ENCODE results near the gene COPB2. TPM values are rescaled to one million over a fixed set of nuclear protein-coding genes. Genes with fewer than 3 reads are reported as not detected.

Gene COPB2
- total RNA-seq, 1 experiment from 2014 or later = 152 TPM

DNA sequence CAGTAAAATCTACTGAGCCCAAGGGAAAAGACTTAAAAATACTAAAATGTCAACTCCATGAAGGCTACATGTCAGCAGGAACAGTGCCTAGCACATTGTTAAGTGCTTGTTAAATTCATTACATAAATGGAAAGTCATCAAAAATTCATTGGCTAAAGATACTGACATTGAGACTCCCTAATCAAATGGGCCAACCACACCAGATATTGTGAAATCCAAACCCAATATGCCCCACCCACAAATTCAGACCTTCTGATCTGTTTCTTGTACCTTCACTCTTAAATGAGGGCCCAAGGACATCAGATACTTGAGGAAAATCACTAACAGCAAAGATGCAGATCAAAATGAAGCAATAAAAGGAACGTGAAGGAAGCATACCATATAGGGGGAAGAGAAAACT, 24.9 kb downstream of the COPB2 start:
- H3K27me3 Mint-ChIP-seq (ENCODE audit: insufficient read depth, unreplicated experiment) = no peaks in the 10 kb centered on the region
- TF ChIP-seq CTCF (IDR thresholded peaks at IDR 0.05; ENCODE audit: unreplicated experiment) = no peak
- peaks cover 6% of the 10 kb centered on the region for H3K4me1 Mint-ChIP-seq (ENCODE audit: insufficient read depth, unreplicated experiment)
- intact Hi-C loops (cut with micrococcal nuclease) = no loop called here
- CTCF ChIA-PET = interaction anchor here (0.6 to 4.7 kb wide), 3 partner anchors 11 to 13 kb away, joined by 5 to 44 read pairs (median 12); no protein-coding TSS in a partner anchor
- H3K36me3 Mint-ChIP-seq (ENCODE audit: insufficient read depth, unreplicated experiment) = peaks cover 100% of the 10 kb centered on the region
- H3K27ac Mint-ChIP-seq (ENCODE audit: low read depth, unreplicated experiment) = no peak overlapping the region
- POLR2A ChIA-PET = interaction anchor here (1.1 to 1.8 kb wide), 3 partner anchors 9 to 25 kb away, joined by 3 to 4 read pairs (median 4); partner anchors contain the start of gene COPB2
- BruUV-seq (replicated peaks) = no TSS peak
- no peak for DNase-seq (ENCODE audit: unreplicated experiment)
- no peaks in the 10 kb centered on the region for H3K9me3 Mint-ChIP-seq (ENCODE audit: unreplicated experiment)
- no peak overlapping the region for H3K4me3 Mint-ChIP-seq (ENCODE audit: unreplicated experiment)

GRCh38 chr3:139361276-139361675, 28.2 kb downstream of the COPB2 start:
- intact Hi-C loops (cut with micrococcal nuclease) = no loop called here
- H3K36me3 Mint-ChIP-seq (ENCODE audit: insufficient read depth, unreplicated experiment) = peaks cover 100% of the 10 kb centered on the region
- no peak for TF ChIP-seq CTCF (IDR thresholded peaks at IDR 0.05; ENCODE audit: unreplicated experiment)
- H3K27ac Mint-ChIP-seq (ENCODE audit: low read depth, unreplicated experiment) = no peak overlapping the region
- ChIA-PET POLR2A (interaction anchor here (0.8 to 2.5 kb wide), 4 partner anchors 8 to 28 kb away, joined by 3 to 10 read pairs (median 4); partner anchors contain the start of gene COPB2), CTCF (interaction anchor here (0.5 to 4.7 kb wide), 4 partner anchors 9 to 505 kb away, joined by 3 to 44 read pairs (median 3); no protein-coding TSS in a partner anchor)
- H3K9me3 Mint-ChIP-seq (ENCODE audit: unreplicated experiment) = no peaks in the 10 kb centered on the region
- no TSS peak for BruUV-seq (replicated peaks)
- DNase-seq (ENCODE audit: unreplicated experiment) = no peak
- H3K27me3 Mint-ChIP-seq (ENCODE audit: insufficient read depth, unreplicated experiment) = no peaks in the 10 kb centered on the region
- H3K4me3 Mint-ChIP-seq (ENCODE audit: unreplicated experiment) = no peak overlapping the region
- peaks cover 6% of the 10 kb centered on the region for H3K4me1 Mint-ChIP-seq (ENCODE audit: insufficient read depth, unreplicated experiment)

DNA sequence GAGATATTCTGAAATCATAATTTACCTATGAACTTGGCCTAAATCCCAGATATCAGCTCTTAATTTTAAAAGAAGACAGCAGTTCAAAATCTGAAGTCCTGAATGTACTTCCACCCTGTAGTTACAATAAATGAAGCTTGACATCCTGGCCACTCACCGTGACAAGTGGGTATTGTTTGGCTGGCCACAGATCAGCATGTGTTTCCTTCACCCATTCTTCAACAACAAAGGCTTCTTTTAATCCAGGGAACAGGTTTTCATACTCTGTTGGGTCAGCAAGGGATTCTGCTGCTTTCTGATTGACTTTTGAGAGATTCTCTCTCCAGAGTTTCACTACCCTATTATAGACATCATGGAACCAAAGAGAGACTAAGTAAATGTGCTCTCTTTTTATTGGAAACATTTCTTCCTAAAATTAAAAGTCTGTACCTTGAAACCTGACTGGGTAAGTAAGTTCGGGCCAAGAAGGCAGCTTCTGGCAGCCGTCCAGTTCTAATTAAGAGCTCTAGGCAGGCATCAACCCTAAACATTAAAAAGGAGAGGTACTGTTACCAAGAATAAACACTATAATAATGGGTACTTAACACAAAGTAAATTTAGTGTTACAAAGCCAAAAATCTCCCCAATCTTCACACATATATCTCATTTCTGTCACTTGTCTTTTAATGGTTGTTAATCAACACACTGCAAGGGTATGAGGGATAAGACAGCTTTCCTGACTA, 30.4 kb downstream of the COPB2 start:
- ChIA-PET CTCF (interaction anchor here (0.6 kb wide), 2 partner anchors 54 to 1680 kb away, joined by 3 read pairs; no protein-coding TSS in a partner anchor), POLR2A (interaction anchor here (1.2 to 1.5 kb wide), 3 partner anchors 9 to 24 kb away, joined by 3 to 4 read pairs (median 3); no protein-coding TSS in a partner anchor)
- TF ChIP-seq CTCF (IDR thresholded peaks at IDR 0.05; ENCODE audit: unreplicated experiment) = no peak
- Mint-ChIP-seq H3K27me3 (ENCODE audit: insufficient read depth, unreplicated experiment) (no peaks in the 10 kb centered on the region), H3K27ac (ENCODE audit: low read depth, unreplicated experiment) (no peak overlapping the region), H3K4me3 (ENCODE audit: unreplicated experiment) (no peak overlapping the region), H3K36me3 (ENCODE audit: insufficient read depth, unreplicated experiment) (peaks cover 100% of the 10 kb centered on the region), H3K4me1 (ENCODE audit: insufficient read depth, unreplicated experiment) (no peaks in the 10 kb centered on the region), H3K9me3 (ENCODE audit: unreplicated experiment) (no peaks in the 10 kb centered on the region)
- intact Hi-C loops (cut with micrococcal nuclease) = no loop called here
- no TSS peak for BruUV-seq (replicated peaks)
- no peak for DNase-seq (ENCODE audit: unreplicated experiment)

- CTCF ChIA-PET = no interaction called here
- no peak overlapping the region for H3K27ac Mint-ChIP-seq (ENCODE audit: low read depth, unreplicated experiment)
- peaks cover 92% of the 10 kb centered on the region for H3K36me3 Mint-ChIP-seq (ENCODE audit: insufficient read depth, unreplicated experiment)
- no peak for TF ChIP-seq CTCF (IDR thresholded peaks at IDR 0.05; ENCODE audit: unreplicated experiment)
- H3K9me3 Mint-ChIP-seq (ENCODE audit: unreplicated experiment) = no peaks in the 10 kb centered on the region
- intact Hi-C loops (cut with micrococcal nuclease) = no loop called here
- no peaks in the 10 kb centered on the region for H3K27me3 Mint-ChIP-seq (ENCODE audit: insufficient read depth, unreplicated experiment)
- no peak overlapping the region for H3K4me3 Mint-ChIP-seq (ENCODE audit: unreplicated experiment)
- DNase-seq (ENCODE audit: unreplicated experiment) = no peak
- no peaks in the 10 kb centered on the region for H3K4me1 Mint-ChIP-seq (ENCODE audit: insufficient read depth, unreplicated experiment)
- BruUV-seq (replicated peaks) = no TSS peak
- POLR2A ChIA-PET = no interaction called here
Measured at GRCh38 chr3:139357899-139358298, 31.5 kb downstream of the COPB2 start.

Data from MCF 10A (cell line).